Activated CD4-positive, alpha-beta T cell treated with anti-CD3 and anti-CD28 coated beads, Interleukin-2, amount 50 U/mL, for 16 hours (primary cell): ENCODE data around the gene AADACL4.

Experiments
- DNase-seq: peaks from one replicate; pipeline ENCODE4 v3.0.0-alpha.2; 2020

Gene AADACL4

GRCh38 chr1:12643785-12644184 lies at the start of gene AADACL4:
AADACL4 (plus strand) TSS chr1:12644085; CDS start chr1:12644547, 462 bp downstream.
- no peak for DNase-seq

GRCh38 chr1:12594490-12594889 lies 49.4 kb upstream of the AADACL4 start:
- DNase-seq: no peak

- DNase-seq: no peak
These were observed 48.7 kb upstream of the AADACL4 start for GRCh38 chr1:12594966-12595756.

- no peak for DNase-seq
These were observed 48.2 kb upstream of the AADACL4 start for GRCh38 chr1:12595757-12596006.

- no peak for DNase-seq
These were observed 47.7 kb upstream of the AADACL4 start for GRCh38 chr1:12596007-12596821.

GRCh38 chr1:12597792-12598191 lies 46.1 kb upstream of the AADACL4 start:
- no peak for DNase-seq

- no peak for DNase-seq
These were observed 44.9 kb upstream of the AADACL4 start for GRCh38 chr1:12598974-12599373.

- no peak for DNase-seq
These were observed 44.2 kb upstream of the AADACL4 start for GRCh38 chr1:12599657-12600056.

GRCh38 chr1:12600335-12600734 lies 43.5 kb upstream of the AADACL4 start:
- no peak for DNase-seq

- DNase-seq: peak; percentile 44
These were observed 42.8 kb upstream of the AADACL4 start for GRCh38 chr1:12600880-12601633.

GRCh38 chr1:12601700-12602658 lies 41.9 kb upstream of the AADACL4 start:
- DNase-seq: no peak

- no peak for DNase-seq
These were observed 41.2 kb upstream of the AADACL4 start for GRCh38 chr1:12602659-12603024.

GRCh38 chr1:12603224-12603623 lies 40.7 kb upstream of the AADACL4 start:
- no peak for DNase-seq

- peak; percentile 88 for DNase-seq
These were observed 39.6 kb upstream of the AADACL4 start for GRCh38 chr1:12604114-12604874.

GRCh38 chr1:12604986-12605385 lies 38.9 kb upstream of the AADACL4 start:
- no peak for DNase-seq

GRCh38 chr1:12607263-12607662 lies 36.6 kb upstream of the AADACL4 start:
- DNase-seq: no peak

GRCh38 chr1:12608311-12608957 lies 35.5 kb upstream of the AADACL4 start:
- no peak for DNase-seq

- DNase-seq: no peak
These were observed 34.3 kb upstream of the AADACL4 start for GRCh38 chr1:12609469-12610003.

GRCh38 chr1:12610305-12610935 lies 33.5 kb upstream of the AADACL4 start:
- DNase-seq: no peak

- no peak for DNase-seq
These were observed 32.9 kb upstream of the AADACL4 start for GRCh38 chr1:12610941-12611340.
